Left colon (tissue), 2 donors: Measurements from ENCODE around the gene ALDH3B2. TPM values are rescaled to one million over a fixed set of nuclear protein-coding genes. Genes with fewer than 3 reads are reported as not detected.
"Not testable (repeated sequence)": the region's sequence is repeated elsewhere in the genome, so short reads cannot be mapped to it uniquely, and the experiment has no call there.

Experiments
- ATAC-seq: fragments of 200-7000 bp; cut with Tn5 transposase; one replicate; pipeline ENCODE4 v1.9.1; 2020; ENCODE audit warnings: mild to moderate bottlenecking, moderate library complexity
- DNase-seq, 2 donors: peaks; one replicate each; pipeline ENCODE4 v3.0.0-alpha.2; 2020
- intact Hi-C, 2 donors: fragments of 100-400 bp; cut with DNase I in 1 of 2; cut with micrococcal nuclease in 1 of 2; formaldehyde crosslinking; loops; one replicate each; pipeline versions ENCODE4 v1.11.2 to v1.14.0; 2022; cut with DNase I, micrococcal nuclease
- total RNA-seq, 2 donors: library from RNA; stranded (reverse); fragmentation: NEBNext Ultra II Directional; extraction: Animal tissue kit (Norgen Biotek cat#: 25700); gene quantifications; one replicate each; pipeline ENCODE4 v1.2.1, GENCODE V29; 2021
- donor health status: DM: no; HTN: no; CAD: no.
- donor health status: DM: yes; HTN: yes; CAD: no.

The ALDH3B2 gene
- total RNA-seq, 2 donors from 2014 or later, result 0.73 TPM; not detected in 1

- DNase-seq, ATAC-seq, intact Hi-C loops: not testable (repeated sequence)
Observed at GRCh38 chr11:67622905-67623304, 51.5 kb downstream of the ALDH3B2 start.

- DNase-seq, ATAC-seq, intact Hi-C loops: not testable (repeated sequence)
Observed at GRCh38 chr11:67621928-67622327, 52.5 kb downstream of the ALDH3B2 start.

GRCh38 chr11:67620621-67621020 is 53.8 kb downstream of the ALDH3B2 start:
- DNase-seq, intact Hi-C loops, ATAC-seq: not testable (repeated sequence)

GRCh38 chr11:67619683-67620618 is 54.5 kb downstream of the ALDH3B2 start:
- ATAC-seq, DNase-seq, intact Hi-C loops: not testable (repeated sequence)

- DNase-seq, intact Hi-C loops, ATAC-seq: not testable (repeated sequence)
Observed at GRCh38 chr11:67618901-67619659, 55.3 kb downstream of the ALDH3B2 start.

- no peak for ATAC-seq
- intact Hi-C loops, result no loop called here
- no peak for DNase-seq
Observed at GRCh38 chr11:67617243-67617953, 57.0 kb downstream of the ALDH3B2 start.

GRCh38 chr11:67616431-67617242 is 57.8 kb downstream of the ALDH3B2 start:
- intact Hi-C loops, result no loop called here
- DNase-seq, result no peak
- no peak for ATAC-seq

- DNase-seq (no peak), ATAC-seq (no peak)
- intact Hi-C loops, result no loop called here
Observed at GRCh38 chr11:67615728-67616430, 58.5 kb downstream of the ALDH3B2 start.

GRCh38 chr11:67614730-67615714 is 59.4 kb downstream of the ALDH3B2 start:
- intact Hi-C loops, result no loop called here
- DNase-seq (peak; percentile 41 to 69), ATAC-seq (peak; percentile 71)

- DNase-seq (peak; percentile 74 to 77), ATAC-seq (peak; percentile 65)
- intact Hi-C loops, result no loop called here
Observed at GRCh38 chr11:67613960-67614715, 60.3 kb downstream of the ALDH3B2 start.

- DNase-seq, result no peak
- intact Hi-C loops, result no loop called here
- peak; percentile 10 for ATAC-seq
Observed at GRCh38 chr11:67613313-67613959, 61.0 kb downstream of the ALDH3B2 start.

- intact Hi-C loops, result no loop called here
- DNase-seq (no peak), ATAC-seq (no peak)
Observed at GRCh38 chr11:67612751-67613150, 61.7 kb downstream of the ALDH3B2 start.
